ENCODE data around the gene TNFAIP8. TPM values are rescaled to one million over a fixed set of nuclear protein-coding genes. Genes with fewer than 3 reads are reported as not detected.

The TNFAIP8 gene
- total RNA-seq, result 242 TPM

- peak within 1 kb of the TSS; percentile 78 for H3K4me3 ChIP-seq (ENCODE audit: low read length)
- H3K27me3 ChIP-seq (ENCODE audit: insufficient read depth, low read length), result no peaks in the 10 kb centered on the region
- no peaks in the 10 kb centered on the region for H3K9me3 ChIP-seq (ENCODE audit: low read depth, low read length)
- H3K4me1 ChIP-seq (ENCODE audit: insufficient read depth, low read length), result peaks cover 90% of the 10 kb centered on the region
Observed at GRCh38 chr5:119355685-119356611, at the start of gene TNFAIP8. Gene TNFAIP8, plus strand, starts transcription at chr5:119356019. Its CDS starts 72 bp downstream, at chr5:119356091.

GRCh38 chr5:119307170-119307569 lies 48.6 kb upstream of the TNFAIP8 start:
- Histone ChIP-seq H3K9me3 (ENCODE audit: low read depth, low read length) (no peaks in the 10 kb centered on the region), H3K27me3 (ENCODE audit: insufficient read depth, low read length) (no peaks in the 10 kb centered on the region), H3K4me1 (ENCODE audit: insufficient read depth, low read length) (peaks cover 89% of the 10 kb centered on the region), H3K4me3 (ENCODE audit: low read length) (no peak overlapping the region)

- Histone ChIP-seq H3K27me3 (ENCODE audit: insufficient read depth, low read length) (no peaks in the 10 kb centered on the region), H3K9me3 (ENCODE audit: low read depth, low read length) (no peaks in the 10 kb centered on the region), H3K4me1 (ENCODE audit: insufficient read depth, low read length) (peaks cover 83% of the 10 kb centered on the region), H3K4me3 (ENCODE audit: low read length) (no peak overlapping the region)
Observed at GRCh38 chr5:119309326-119309725, 46.5 kb upstream of the TNFAIP8 start.

GRCh38 chr5:119311688-119312087 lies 44.1 kb upstream of the TNFAIP8 start:
- no peaks in the 10 kb centered on the region for H3K27me3 ChIP-seq (ENCODE audit: insufficient read depth, low read length)
- no peaks in the 10 kb centered on the region for H3K9me3 ChIP-seq (ENCODE audit: low read depth, low read length)
- H3K4me3 ChIP-seq (ENCODE audit: low read length), result no peak overlapping the region
- H3K4me1 ChIP-seq (ENCODE audit: insufficient read depth, low read length), result peaks cover 86% of the 10 kb centered on the region

- no peaks in the 10 kb centered on the region for H3K27me3 ChIP-seq (ENCODE audit: insufficient read depth, low read length)
- peaks cover 89% of the 10 kb centered on the region for H3K4me1 ChIP-seq (ENCODE audit: insufficient read depth, low read length)
- H3K4me3 ChIP-seq (ENCODE audit: low read length), result no peak overlapping the region
- no peaks in the 10 kb centered on the region for H3K9me3 ChIP-seq (ENCODE audit: low read depth, low read length)
Observed at GRCh38 chr5:119312403-119312802, 43.4 kb upstream of the TNFAIP8 start.

- Histone ChIP-seq H3K9me3 (ENCODE audit: low read depth, low read length) (no peaks in the 10 kb centered on the region), H3K27me3 (ENCODE audit: insufficient read depth, low read length) (no peaks in the 10 kb centered on the region), H3K4me3 (ENCODE audit: low read length) (no peak overlapping the region), H3K4me1 (ENCODE audit: insufficient read depth, low read length) (peaks cover 89% of the 10 kb centered on the region)
Observed at GRCh38 chr5:119313197-119313596, 42.6 kb upstream of the TNFAIP8 start.

GRCh38 chr5:119313658-119314605 lies 41.9 kb upstream of the TNFAIP8 start:
- Histone ChIP-seq H3K4me3 (ENCODE audit: low read length) (no peak overlapping the region), H3K27me3 (ENCODE audit: insufficient read depth, low read length) (no peaks in the 10 kb centered on the region), H3K4me1 (ENCODE audit: insufficient read depth, low read length) (peaks cover 89% of the 10 kb centered on the region), H3K9me3 (ENCODE audit: low read depth, low read length) (no peaks in the 10 kb centered on the region)

- no peak overlapping the region for H3K4me3 ChIP-seq (ENCODE audit: low read length)
Observed at GRCh38 chr5:119315516-119315949, 40.3 kb upstream of the TNFAIP8 start.

GRCh38 chr5:119316086-119316485 lies 39.7 kb upstream of the TNFAIP8 start:
- no peak overlapping the region for H3K4me3 ChIP-seq (ENCODE audit: low read length)
- H3K27me3 ChIP-seq (ENCODE audit: insufficient read depth, low read length), result no peaks in the 10 kb centered on the region
- H3K9me3 ChIP-seq (ENCODE audit: low read depth, low read length), result no peaks in the 10 kb centered on the region
- H3K4me1 ChIP-seq (ENCODE audit: insufficient read depth, low read length), result peaks cover 89% of the 10 kb centered on the region

More at GRCh38 chr5:119315516-119315949, 40.3 kb upstream of the TNFAIP8 start:
- Histone ChIP-seq H3K9me3 (ENCODE audit: low read depth, low read length) (no peaks in the 10 kb centered on the region), H3K4me1 (ENCODE audit: insufficient read depth, low read length) (peaks cover 89% of the 10 kb centered on the region), H3K27me3 (ENCODE audit: insufficient read depth, low read length) (no peaks in the 10 kb centered on the region)

GRCh38 chr5:119316906-119317305 lies 38.9 kb upstream of the TNFAIP8 start:
- Histone ChIP-seq H3K27me3 (ENCODE audit: insufficient read depth, low read length) (no peaks in the 10 kb centered on the region), H3K4me1 (ENCODE audit: insufficient read depth, low read length) (peaks cover 90% of the 10 kb centered on the region), H3K9me3 (ENCODE audit: low read depth, low read length) (no peaks in the 10 kb centered on the region), H3K4me3 (ENCODE audit: low read length) (no peak overlapping the region)

- Histone ChIP-seq H3K4me3 (ENCODE audit: low read length) (no peak overlapping the region), H3K9me3 (ENCODE audit: low read depth, low read length) (no peaks in the 10 kb centered on the region), H3K4me1 (ENCODE audit: insufficient read depth, low read length) (peaks cover 94% of the 10 kb centered on the region), H3K27me3 (ENCODE audit: insufficient read depth, low read length) (no peaks in the 10 kb centered on the region)
Observed at GRCh38 chr5:119318256-119318894, 37.4 kb upstream of the TNFAIP8 start.

- H3K9me3 ChIP-seq (ENCODE audit: low read depth, low read length), result no peaks in the 10 kb centered on the region
- no peaks in the 10 kb centered on the region for H3K27me3 ChIP-seq (ENCODE audit: insufficient read depth, low read length)
- no peak overlapping the region for H3K4me3 ChIP-seq (ENCODE audit: low read length)
- H3K4me1 ChIP-seq (ENCODE audit: insufficient read depth, low read length), result peaks cover 97% of the 10 kb centered on the region
Observed at GRCh38 chr5:119319401-119319800, 36.4 kb upstream of the TNFAIP8 start.

GRCh38 chr5:119319890-119320289 lies 35.9 kb upstream of the TNFAIP8 start:
- Histone ChIP-seq H3K4me3 (ENCODE audit: low read length) (no peak overlapping the region), H3K27me3 (ENCODE audit: insufficient read depth, low read length) (no peaks in the 10 kb centered on the region), H3K4me1 (ENCODE audit: insufficient read depth, low read length) (peaks cover 96% of the 10 kb centered on the region), H3K9me3 (ENCODE audit: low read depth, low read length) (no peaks in the 10 kb centered on the region)

GRCh38 chr5:119321569-119322311 lies 34.1 kb upstream of the TNFAIP8 start:
- peaks cover 93% of the 10 kb centered on the region for H3K4me1 ChIP-seq (ENCODE audit: insufficient read depth, low read length)
- H3K27me3 ChIP-seq (ENCODE audit: insufficient read depth, low read length), result no peaks in the 10 kb centered on the region
- no peak overlapping the region for H3K4me3 ChIP-seq (ENCODE audit: low read length)

More at GRCh38 chr5:119321569-119322311, 34.1 kb upstream of the TNFAIP8 start:
- no peaks in the 10 kb centered on the region for H3K9me3 ChIP-seq (ENCODE audit: low read depth, low read length)

Measured in mononuclear cell (primary cell).